Measurements from ENCODE around the gene RFNG.
"Not testable (repeated sequence)": the region's sequence is repeated elsewhere in the genome, so short reads cannot be mapped to it uniquely, and the experiment has no call there.

RFNG gene

GRCh38 chr17:82039695-82040299 lies 11.8 kb downstream of the RFNG start:
- no peak for DNase-seq

GRCh38 chr17:82038796-82039409 lies 12.7 kb downstream of the RFNG start:
- not testable (repeated sequence) for DNase-seq

- DNase-seq = no peak
Measured at GRCh38 chr17:82037889-82038195, 13.8 kb downstream of the RFNG start.

- peak; percentile 96 for DNase-seq
Measured at GRCh38 chr17:82037092-82037888, 14.3 kb downstream of the RFNG start, which contains the start of gene DCXR. Gene DCXR (minus strand): TSS chr17:82037697. CDS start chr17:82037682, 15 bp downstream.

- no peak for DNase-seq
Measured at GRCh38 chr17:82036634-82037091, 14.9 kb downstream of the RFNG start.

GRCh38 chr17:82035956-82036633 lies 15.5 kb downstream of the RFNG start:
- DNase-seq = no peak

- DNase-seq = no peak
Measured at GRCh38 chr17:82035488-82035887, 16.1 kb downstream of the RFNG start.

- DNase-seq = no peak
Measured at GRCh38 chr17:82034371-82035011, 17.1 kb downstream of the RFNG start.

GRCh38 chr17:82033359-82034085 lies 18.1 kb downstream of the RFNG start:
- DNase-seq = no peak

- peak; percentile 44 for DNase-seq
Measured at GRCh38 chr17:82031885-82032627, 19.6 kb downstream of the RFNG start.

GRCh38 chr17:82031303-82031884 lies 20.2 kb downstream of the RFNG start, which contains the start of gene RAC3:
Gene RAC3 (plus strand): TSS chr17:82031678. CDS start chr17:82031762, 84 bp downstream.
- no peak for DNase-seq

- peak; percentile 86 for DNase-seq
Measured at GRCh38 chr17:82030470-82031302, 20.9 kb downstream of the RFNG start.

GRCh38 chr17:82029990-82030469 lies 21.6 kb downstream of the RFNG start:
- DNase-seq = no peak

- no peak for DNase-seq
Measured at GRCh38 chr17:82029391-82029790, 22.2 kb downstream of the RFNG start.

GRCh38 chr17:82028966-82029365 lies 22.6 kb downstream of the RFNG start:
- no peak for DNase-seq

GRCh38 chr17:82028246-82028645 lies 23.4 kb downstream of the RFNG start:
- DNase-seq = no peak

- no peak for DNase-seq
Measured at GRCh38 chr17:82025401-82026107, 26.1 kb downstream of the RFNG start.

GRCh38 chr17:82024859-82025258 lies 26.8 kb downstream of the RFNG start:
- no peak for DNase-seq
